ENCODE data around the gene PROX2.

Gene PROX2

DNA sequence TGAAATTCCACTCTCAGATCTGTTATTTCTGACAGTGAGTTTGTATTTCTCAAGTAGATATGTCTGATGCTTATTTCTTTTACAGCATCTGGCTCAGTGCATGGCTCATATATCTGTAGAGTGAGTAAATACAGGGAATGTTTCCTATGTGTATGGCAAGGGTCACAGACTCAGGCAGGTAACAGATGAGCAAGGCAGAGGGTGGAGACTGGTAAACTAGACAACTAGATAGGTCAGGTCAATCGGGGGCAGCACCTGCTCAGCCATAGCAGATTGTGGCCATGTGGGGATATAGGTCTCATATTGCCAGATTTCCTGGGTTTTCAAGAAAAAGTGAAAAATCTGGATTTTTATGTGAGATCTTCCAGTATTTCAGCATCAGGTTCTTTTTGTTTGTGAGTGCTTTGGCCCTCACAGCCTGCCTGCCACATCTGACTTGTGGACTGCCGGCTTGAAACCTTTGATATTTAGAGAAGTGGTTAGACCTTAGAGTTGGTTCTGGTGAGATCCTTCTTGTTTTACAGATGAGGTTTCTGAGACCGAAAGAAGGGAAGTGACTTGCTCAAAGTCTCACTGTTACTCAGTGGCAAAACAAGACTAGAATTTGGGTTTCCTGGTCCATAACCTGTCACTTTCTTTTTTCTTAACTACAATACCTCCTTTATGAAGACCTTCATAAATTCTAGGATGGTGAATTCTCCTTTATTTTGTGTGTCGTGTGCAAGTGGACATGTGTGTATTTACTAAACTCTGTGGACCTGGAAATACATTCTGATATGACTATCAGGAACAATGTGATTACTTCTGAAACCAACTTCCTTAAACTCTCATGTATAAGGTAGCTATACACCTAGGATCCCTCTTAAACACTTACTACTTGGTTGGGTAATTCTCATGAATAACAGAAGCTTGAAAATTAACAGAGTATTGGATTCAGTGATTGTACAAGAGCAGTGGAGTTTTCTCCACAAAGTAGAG lies 34.4 kb downstream of the PROX2 start:
- DNase-seq, result no peak

DNA sequence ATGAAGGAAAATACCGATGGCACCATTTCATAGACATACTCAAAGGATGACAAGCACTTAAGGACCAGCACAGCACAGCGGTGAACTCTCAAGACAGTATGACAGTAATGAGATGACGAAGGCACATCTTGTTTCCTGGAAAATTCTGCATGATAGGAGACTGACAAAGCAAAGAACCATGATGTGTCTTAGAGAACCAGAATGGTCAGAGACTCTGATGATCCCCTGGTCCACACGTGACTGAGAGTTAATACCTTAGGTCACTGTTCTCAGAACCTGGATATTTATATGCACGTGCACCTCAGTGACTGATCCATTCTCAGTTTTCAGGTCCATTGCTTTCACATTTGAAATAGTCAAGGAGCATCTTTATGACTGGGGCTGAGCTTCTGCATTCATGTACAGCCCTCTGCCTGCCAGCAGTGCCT lies 35.3 kb downstream of the PROX2 start:
- no peak for DNase-seq

GRCh38 chr14:74838166-74838565 lies 37.8 kb downstream of the PROX2 start:
- no peak for DNase-seq

- DNase-seq, result no peak
Observed at GRCh38 chr14:74836251-74836960, 39.5 kb downstream of the PROX2 start.

GRCh38 chr14:74835645-74836250 lies 40.2 kb downstream of the PROX2 start:
- no peak for DNase-seq

GRCh38 chr14:74834692-74835392 lies 41.1 kb downstream of the PROX2 start:
- no peak for DNase-seq

GRCh38 chr14:74832849-74833248 lies 43.1 kb downstream of the PROX2 start:
- DNase-seq, result no peak

DNA sequence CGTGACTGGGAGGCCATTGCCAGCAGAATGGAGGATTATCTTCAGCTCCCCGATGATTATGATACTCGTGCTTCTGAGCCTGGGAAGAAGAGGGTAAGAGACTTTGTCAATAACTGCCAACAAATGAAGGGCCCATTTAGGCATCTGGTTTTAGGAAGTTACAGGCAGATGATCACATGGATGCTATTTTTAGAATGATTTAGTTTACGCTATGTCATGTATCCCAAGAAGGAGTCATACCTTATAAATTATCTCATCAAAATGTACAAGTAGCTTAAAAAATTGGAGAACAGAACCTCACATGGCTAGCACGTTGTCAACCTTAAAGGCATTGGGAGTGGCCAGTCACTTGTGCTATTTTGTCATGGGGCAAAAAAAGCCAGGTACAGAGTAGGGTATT lies 46.7 kb downstream of the PROX2 start:
- no peak for DNase-seq

DNA sequence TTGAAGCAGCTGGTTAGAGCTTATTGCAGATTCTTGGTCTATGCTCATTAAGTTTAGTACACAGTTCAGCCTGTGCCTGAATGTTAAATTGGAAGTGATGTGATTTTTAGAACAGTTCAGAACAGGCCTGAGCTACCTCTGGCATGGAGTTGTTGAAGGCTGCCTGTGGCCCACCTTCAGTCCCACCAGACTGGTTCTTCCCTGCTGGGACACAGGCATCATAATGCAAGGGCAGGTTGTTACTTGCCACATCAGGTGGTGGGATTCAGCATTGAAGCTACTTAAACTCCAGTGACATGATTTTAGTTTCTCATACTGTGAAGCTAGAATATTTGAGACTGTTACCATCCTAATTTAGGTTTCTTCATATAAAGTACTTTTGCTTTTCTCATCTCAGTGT lies 49.4 kb downstream of the PROX2 start:
- no peak for DNase-seq
